WI38 (cell line): ENCODE data around the gene CCR2.

Source experiments
- H3K4me3 ChIP-seq: 2 replicates; pipeline ENCODE4 v1.5.1; 2011; ENCODE audit warnings: low read depth, mild to moderate bottlenecking, control low read depth, low read length
- TF ChIP-seq, protein P1 (sequence below): IDR thresholded peaks from 2 replicates; pipeline ENCODE4 v1.5.1; 2012; ENCODE audit warnings: low read depth, mild to moderate bottlenecking, control low read depth, low read length

Gene CCR2

DNA sequence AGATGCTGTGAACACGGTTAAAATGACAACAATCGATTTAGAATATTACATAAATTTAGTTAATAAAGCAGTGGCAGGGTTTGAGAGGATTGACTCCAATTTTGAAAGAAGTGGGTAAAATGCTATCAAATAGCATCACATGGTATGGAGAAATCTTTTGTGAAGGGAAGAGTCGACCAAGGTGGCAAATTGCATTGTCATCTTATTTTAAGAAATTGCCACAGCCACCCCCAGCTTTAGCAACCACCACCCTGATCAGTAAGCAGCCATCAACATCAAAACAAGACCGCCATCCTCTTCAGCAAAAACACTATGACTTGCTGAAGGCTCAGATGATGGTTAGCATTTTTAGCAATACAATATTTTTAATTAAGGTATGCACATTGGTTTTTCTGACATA, 11.1 kb downstream of the CCR2 start:
- no peak overlapping the region for H3K4me3 ChIP-seq
- TF ChIP-seq, protein P1, sequence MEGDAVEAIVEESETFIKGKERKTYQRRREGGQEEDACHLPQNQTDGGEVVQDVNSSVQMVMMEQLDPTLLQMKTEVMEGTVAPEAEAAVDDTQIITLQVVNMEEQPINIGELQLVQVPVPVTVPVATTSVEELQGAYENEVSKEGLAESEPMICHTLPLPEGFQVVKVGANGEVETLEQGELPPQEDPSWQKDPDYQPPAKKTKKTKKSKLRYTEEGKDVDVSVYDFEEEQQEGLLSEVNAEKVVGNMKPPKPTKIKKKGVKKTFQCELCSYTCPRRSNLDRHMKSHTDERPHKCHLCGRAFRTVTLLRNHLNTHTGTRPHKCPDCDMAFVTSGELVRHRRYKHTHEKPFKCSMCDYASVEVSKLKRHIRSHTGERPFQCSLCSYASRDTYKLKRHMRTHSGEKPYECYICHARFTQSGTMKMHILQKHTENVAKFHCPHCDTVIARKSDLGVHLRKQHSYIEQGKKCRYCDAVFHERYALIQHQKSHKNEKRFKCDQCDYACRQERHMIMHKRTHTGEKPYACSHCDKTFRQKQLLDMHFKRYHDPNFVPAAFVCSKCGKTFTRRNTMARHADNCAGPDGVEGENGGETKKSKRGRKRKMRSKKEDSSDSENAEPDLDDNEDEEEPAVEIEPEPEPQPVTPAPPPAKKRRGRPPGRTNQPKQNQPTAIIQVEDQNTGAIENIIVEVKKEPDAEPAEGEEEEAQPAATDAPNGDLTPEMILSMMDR = no peak

GRCh38 chr3:46365737-46366524, 12.0 kb downstream of the CCR2 start:
- no peak overlapping the region for H3K4me3 ChIP-seq
- TF ChIP-seq, protein P1 = no peak

- TF ChIP-seq, protein P1 = no peak
These were observed 13.9 kb downstream of the CCR2 start for GRCh38 chr3:46367811-46368210.

DNA sequence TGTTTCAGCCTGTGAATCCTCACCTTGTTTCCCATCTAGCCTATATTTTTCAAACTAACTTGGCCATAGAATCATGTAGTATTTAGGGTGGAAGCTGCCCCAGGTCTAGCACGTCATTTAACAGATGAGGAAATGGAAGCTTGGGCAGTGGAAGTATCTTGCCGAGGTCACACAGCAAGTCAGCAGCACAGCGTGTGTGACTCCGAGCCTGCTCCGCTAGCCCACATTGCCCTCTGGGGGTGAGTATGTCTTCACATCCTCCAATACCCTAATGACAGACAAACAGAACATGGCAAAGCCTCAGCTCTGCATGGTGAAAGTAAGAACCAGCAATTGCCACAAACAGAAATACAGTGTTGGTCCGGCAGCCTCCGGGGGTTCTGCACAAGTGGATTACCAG, 14.7 kb downstream of the CCR2 start:
- TF ChIP-seq, protein P1 = no peak
- no peak overlapping the region for H3K4me3 ChIP-seq

More at GRCh38 chr3:46367811-46368210, 13.9 kb downstream of the CCR2 start:
- H3K4me3 ChIP-seq = no peak overlapping the region

DNA sequence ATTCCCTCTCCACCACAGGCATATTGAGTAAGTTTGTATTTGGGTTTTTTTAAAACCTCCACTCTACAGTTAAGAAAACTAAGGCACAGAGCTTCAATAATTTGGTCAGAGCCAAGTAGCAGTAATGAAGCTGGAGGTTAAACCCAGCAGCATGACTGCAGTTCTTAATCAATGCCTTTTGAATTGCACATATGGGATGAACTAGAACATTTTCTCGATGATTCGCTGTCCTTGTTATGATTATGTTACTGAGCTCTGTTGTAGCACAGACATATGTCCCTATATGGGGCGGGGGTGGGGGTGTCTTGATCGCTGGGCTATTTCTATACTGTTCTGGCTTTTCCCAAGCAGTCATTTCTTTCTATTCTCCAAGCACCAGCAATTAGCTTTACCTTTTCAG, 15.2 kb downstream of the CCR2 start:
- no peak overlapping the region for H3K4me3 ChIP-seq

DNA sequence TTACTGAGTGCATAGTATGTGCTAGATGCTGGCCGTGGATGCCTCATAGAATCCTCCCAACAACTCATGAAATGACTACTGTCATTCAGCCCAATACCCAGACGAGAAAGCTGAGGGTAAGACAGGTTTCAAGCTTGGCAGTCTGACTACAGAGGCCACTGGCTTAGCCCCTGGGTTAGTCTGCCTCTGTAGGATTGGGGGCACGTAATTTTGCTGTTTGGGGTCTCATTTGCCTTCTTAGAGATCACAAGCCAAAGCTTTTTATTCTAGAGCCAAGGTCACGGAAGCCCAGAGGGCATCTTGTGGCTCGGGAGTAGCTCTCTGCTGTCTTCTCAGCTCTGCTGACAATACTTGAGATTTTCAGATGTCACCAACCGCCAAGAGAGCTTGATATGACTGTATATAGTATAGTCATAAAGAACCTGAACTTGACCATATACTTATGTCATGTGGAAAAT, 15.8 kb downstream of the CCR2 start:
- TF ChIP-seq, protein P1 = no peak
- H3K4me3 ChIP-seq = no peak overlapping the region

More for the DNA sequence above, 15.2 kb downstream of the CCR2 start:
- TF ChIP-seq, protein P1 = no peak

DNA sequence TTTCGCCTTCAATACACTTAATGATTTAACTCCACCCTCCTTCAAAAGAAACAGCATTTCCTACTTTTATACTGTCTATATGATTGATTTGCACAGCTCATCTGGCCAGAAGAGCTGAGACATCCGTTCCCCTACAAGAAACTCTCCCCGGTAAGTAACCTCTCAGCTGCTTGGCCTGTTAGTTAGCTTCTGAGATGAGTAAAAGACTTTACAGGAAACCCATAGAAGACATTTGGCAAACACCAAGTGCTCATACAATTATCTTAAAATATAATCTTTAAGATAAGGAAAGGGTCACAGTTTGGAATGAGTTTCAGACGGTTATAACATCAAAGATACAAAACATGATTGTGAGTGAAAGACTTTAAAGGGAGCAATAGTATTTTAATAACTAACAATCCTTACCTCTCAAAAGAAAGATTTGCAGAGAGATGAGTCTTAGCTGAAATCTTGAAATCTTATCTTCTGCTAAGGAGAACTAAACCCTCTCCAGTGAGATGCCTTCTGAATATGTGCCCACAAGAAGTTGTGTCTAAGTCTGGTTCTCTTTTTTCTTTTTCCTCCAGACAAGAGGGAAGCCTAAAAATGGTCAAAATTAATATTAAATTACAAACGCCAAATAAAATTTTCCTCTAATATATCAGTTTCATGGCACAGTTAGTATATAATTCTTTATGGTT, 17.1 kb downstream of the CCR2 start, which contains the start of gene CCR5:
TSS of gene CCR5 (plus strand) at position 108 of the 680 bp plus-strand sequence. CDS start 1,957 bp downstream, outside the sequence.
- H3K4me3 ChIP-seq = no peak within 1 kb of the TSS
- TF ChIP-seq, protein P1 = no peak
